Stimulated activated CD4-positive, alpha-beta T cell treated with anti-CD3 and anti-CD28 coated beads, Interleukin-1b, Interleukin-23, amount 100 ng/mL, for 48 hours (primary cell): ENCODE results near the gene ZNF70.
"Not testable (repeated sequence)": the region's sequence is repeated elsewhere in the genome, so short reads cannot be mapped to it uniquely, and the experiment has no call there.

Experiments
- DNase-seq: peaks from one replicate; pipeline ENCODE4 v3.0.0-alpha.2; 2020

The ZNF70 gene

DNA sequence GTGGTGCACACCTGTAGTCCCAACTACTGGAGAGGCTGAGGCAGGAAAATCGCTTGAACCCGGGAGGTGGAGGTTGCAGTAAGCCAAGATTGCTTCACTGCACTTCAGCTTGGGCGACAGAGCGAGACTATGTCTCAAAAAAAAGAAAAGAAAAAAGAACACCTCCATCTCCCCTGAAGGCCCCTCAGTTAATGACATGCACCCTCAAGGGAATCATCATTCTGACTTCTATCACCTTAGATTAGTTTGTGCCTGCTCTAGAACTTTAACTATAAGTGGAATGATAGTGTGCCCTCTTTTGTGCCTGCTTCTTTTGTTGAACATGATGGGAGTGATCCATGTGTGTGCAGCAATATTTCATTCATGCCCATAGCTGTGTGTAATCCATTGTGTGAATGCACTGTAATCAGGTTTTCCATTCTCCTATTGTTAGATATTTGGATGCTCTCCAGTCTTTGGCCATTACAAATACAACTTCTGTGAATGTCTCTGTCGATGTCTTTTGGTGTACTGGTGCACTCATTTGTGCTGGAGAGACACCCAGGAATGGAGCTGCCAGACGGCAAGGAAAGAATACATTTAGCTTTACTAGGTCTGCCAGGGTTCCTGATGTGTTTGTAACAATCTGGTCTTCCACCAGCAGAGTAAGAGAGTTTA lies 4.2 kb upstream of the ZNF70 start:
- DNase-seq: no peak

DNA sequence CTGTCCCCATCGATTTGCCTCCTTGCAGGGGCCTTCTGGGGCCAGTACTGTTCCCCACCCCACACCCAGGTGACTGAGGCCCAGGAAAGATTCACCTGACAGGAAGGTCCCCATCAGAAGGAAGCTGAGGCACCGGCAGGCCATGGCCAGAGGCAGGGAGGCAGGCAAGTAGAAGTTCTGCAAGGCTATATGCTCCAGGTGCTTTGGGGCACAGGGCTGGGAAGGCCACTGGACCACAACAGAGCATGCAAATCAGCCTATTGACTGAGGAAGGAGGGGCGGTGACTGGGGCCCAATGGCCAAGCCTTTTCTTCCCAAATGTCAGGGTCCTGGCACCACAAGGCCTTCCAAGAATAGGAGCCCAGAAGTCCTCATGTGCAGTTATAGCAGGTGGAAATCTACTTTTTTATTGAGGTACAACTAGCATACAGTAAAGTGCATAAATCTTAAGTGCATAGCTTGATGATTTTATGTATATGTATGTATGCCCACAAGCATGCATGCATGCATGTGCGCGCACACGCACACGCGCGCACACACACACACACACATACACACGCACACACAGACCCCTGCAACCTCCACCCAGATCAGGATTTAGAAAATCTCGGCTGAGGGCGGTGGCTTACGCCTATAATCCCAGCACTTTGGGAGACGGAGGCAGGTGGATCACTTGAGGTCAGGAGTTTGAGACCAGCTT lies 3.5 kb upstream of the ZNF70 start, which contains the start of gene VPREB3:
Gene VPREB3 (minus strand): TSS at position 206 of the 700 bp plus-strand sequence. CDS start 62 bp downstream, at position 144.
- DNase-seq: no peak

DNA sequence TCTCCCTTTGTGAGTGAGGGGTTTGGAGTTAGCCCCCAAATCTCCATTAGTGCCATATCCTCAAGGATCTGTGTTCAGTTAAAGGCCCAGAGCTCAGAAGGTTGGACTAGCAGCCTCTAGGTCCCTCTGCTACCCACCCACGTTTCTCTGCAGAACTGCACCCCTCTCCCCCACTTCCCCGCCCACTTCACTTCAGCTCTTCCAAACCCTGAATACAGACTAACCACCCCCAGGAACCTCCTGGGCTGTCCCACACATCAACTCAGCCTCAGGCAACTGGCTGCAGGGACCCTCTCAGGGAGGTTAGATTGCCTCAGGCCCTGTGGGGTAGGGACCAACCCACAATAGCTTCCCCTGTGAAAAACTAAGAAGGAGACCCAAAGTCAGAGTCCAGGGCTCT lies 2.5 kb upstream of the ZNF70 start:
- no peak for DNase-seq

DNA sequence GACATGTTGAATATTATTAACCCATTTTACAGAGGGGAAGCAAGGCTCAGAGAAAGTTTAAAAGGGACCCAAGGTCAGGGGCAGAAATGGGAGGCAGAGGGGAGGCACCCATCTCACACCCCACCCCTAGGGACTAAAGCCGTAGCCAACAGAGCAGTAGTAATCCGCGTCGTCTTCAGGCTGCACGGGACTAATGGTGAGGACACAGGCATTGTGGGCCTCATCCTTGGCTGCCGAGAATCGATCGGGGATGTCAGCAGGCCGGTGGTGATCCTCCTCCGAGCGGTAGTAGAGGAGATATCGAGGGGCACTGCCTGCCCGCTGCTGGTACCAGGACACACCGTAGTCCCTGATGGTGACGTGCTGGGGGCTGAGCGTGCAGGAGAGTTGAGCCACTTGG lies 1.8 kb upstream of the ZNF70 start:
- DNase-seq: no peak

DNA sequence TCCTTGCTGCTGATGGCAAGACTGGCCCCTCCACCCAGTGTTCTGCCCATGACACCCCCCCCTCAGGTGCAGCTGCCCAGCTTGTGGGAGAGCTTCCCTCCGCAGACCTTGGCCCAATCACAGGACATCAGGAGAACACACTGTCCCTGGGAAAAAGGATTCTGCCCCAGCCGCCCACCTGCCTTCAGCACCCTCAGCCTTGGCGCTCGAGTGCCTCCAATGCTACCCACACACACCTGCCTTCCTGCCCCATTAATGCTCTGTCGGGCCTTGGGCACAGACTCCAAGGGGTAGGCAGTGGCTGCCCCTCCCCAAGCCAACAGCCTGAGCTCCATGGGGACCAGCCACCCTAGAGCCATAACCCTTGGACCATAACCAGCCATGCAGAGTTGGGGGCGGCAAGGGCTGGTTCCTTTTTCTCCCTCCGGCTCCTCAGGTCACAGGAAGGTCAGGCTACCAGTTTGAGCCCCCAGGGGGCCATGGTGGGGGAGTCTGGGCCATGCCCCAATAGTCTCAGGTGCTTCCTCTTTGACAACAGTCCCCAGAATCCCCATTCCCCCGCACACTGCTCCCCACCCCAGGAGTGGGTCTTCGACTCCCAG lies 1.3 kb upstream of the ZNF70 start:
- no peak for DNase-seq

DNA sequence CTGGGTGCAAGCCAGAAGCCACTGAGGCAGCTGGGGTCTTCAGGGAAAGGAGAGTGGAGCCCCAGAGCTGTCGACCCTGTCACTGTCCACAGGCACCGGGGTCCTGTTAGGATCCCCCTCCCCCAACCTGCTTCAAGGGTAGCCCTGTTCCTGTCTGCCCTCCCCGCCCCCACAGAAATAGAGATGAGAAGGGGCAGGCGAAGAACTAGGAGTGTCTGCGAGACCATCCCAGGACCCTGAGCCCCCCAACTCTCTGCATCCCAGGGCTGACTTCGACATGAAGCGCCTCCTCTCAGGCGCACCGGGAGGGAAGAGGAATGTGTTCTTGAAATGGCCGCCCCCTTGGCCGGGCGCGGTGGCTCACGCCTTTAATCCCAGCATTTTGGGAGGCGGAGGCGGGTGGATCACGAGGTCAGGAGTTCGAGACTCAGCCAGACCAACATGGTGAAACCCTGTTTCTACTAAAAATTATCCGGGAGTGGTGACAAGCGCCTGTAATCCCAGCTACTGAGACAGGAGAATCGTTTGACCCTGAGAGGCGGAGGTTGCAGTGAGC lies 607 bp upstream of the ZNF70 start:
- no peak for DNase-seq

DNA sequence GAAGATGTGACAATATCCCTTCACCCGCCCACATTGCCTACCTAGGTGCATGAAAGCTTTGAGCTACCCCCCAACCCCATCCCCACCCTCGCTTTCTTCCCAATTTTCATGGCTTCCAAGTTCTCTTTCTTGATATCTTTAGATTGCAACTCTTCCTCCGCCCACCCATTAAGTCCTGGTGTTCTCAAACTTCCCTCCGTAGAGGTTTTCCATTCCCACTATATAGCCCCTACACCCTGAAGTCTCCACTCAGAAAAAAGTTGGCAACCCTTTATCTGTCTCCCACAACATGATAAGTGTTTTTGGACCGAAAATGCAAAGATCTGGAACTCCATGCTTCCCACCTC lies 572 bp downstream of the ZNF70 start:
- DNase-seq: no peak

DNA sequence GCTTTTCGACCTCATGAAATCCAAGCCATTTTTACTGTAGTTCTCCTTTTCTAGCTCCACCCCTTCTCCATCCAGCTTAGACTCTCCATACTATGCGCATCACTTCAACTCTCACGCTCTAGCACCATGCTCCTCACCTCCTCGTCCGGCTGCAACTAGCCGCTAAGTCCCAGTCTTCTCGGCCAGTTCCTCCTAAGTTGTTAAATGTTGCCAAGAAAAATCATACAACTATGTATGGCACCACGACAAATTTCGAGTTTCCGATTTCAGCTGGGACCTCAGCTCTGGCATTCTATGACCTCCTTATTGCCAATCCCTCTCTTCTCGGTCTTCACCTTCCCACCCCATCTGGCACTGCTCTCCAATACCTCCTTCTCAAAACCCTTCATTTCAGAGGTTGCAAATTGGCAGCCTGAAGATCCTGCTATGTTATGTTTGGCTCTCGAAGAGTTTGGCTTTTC lies 1.0 kb downstream of the ZNF70 start:
- no peak for DNase-seq

DNA sequence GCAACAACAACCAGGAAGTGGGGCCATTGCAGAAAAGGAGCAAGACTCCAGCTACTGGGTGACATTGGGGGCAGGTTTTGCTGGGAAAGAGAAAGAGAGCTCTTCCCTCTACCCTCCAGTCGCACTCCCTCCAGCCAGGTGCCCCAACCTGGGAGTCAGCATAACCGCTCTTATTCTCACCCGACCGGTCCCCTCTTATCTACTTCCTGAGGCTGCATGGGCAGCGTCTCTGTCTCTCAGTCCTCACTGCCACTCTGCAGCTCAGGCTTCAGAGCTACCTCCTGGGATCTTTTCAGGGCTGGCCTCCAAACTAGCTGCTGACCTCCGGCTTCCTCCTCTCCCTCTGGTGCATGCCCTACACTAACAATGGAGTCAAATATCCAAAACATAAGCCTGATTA lies 5.1 kb downstream of the ZNF70 start:
- DNase-seq: no peak

DNA sequence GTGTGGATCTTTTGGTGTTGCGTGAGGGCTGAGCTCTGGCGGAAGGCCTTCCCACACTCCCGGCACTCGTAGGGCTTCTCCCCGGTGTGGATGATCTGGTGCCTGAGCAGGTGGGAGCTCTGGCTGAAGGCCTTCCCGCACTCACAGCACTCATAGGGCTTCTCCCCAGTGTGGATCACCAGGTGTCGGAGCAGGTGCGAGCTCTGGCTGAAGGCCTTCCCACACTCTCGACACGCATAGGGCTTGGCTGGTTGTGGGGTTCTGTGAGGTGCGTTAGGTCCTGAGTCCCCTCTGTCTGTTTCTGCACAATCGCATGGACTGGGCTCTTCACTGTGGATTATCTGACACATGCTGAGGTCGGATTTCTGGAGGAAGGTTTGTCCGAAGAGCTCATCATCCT lies 6.4 kb downstream of the ZNF70 start:
- no peak for DNase-seq

DNA sequence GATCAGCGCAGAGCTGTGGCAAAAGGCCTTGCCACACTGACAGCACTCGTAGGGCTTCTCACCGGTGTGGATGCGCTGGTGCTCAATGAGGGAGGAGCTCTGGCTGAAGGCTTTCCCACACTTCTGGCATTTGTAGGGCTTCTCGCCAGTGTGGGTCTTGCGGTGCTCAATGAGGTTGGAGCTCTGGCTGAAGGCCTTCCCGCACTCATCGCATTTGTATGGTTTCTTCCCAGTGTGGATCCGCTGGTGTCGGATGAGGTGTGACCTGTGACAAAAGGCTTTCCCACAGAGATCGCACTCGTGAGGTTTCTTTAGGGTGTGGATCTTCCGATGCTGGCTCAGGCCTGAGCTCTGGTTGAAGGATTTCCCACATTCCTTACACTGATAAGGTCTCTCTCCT lies 6.9 kb downstream of the ZNF70 start:
- DNase-seq: no peak

DNA sequence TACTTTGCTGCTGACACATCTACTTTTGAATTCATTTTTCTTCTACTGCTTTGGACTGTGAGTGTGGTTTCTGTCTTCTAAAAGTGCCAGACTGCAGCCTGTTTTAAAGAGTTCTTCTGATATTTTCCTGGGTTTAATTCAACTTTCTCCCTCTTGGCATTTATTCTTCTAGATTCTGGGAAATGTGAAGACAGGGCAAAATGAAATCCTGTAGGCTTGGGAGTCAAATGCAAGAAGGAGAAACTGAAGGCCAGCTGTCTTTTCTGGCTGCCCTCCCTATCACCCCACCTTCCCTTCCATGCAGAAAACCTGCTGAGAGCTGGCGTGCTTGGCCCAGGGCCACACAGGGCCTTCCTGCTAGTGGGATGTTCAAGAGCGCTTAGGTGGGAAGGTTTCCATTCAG lies 7.6 kb downstream of the ZNF70 start:
- no peak for DNase-seq

DNA sequence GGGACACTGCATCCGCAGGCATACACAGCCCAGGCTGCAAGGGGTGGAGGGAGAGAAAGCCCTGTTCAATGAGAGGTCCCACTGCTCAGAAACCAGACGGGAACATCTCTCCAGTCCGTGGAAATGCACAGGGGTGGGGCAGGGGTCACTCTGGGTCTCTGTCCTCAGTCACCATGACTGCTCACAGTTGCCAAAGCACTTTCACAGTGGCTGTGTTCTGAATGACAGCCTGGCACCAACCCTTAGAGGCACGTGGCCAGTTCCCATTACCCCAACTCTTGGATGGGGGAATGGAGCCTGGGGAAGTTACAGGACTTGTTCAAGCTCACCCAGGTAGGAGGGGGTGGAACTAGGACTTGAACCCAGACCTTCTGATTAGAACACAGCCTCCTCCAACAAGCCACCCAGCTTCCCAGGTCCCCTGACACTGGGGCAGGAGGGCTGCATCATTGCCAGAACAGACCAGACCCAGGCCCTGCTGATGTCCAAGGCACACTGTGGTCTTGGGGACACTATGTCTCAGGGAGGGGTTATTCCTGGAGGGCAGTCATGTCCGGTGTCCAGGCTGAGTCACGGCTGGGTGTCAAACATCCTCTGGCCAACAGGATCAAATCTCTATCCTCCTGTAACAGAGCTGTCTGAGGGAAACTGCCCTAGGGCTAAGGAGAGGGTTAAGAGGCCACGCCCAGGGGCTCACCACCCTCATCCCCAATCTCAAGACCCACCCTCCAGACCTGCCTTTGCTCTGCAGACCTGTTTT lies 8.2 kb downstream of the ZNF70 start:
- no peak for DNase-seq

DNA sequence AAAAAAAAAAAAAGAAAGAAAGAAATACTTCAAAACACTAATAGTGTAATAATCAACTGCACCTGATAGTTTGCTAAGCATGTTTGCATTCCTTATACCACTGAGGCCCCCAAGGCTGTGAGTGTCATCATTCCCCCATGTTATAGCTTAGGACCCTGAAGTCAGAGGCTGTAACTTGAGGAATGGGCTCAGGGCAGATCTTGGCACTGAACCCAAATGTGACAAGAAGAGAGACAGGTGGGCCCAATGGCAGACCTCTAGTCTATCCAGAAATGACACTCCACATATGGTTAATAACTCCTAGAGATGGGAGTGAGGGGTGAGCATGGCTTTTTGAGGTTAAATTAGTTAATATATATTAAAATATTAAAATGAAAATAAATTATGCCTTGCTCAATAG lies 13.2 kb downstream of the ZNF70 start:
- no peak for DNase-seq

DNA sequence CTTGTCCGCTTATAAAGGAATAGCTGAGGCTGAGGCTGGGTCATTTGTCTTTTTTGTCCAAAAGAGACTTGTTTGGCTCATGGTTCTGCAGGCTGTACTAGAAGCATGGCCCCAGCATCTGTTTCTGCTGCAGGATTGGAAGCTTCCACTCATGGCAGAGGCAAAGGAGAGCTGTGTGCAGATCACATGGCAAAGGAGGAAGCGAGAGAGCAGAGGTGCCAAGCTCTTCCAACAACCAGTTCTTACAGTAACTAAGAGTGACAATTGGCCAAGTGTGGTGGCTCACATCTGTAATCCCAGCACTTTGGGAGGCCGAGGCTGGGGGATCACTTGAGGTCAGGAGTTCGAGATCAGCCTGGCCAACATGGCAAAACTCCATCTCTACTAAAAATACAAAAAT lies 22.8 kb downstream of the ZNF70 start:
- not testable (repeated sequence) for DNase-seq

DNA sequence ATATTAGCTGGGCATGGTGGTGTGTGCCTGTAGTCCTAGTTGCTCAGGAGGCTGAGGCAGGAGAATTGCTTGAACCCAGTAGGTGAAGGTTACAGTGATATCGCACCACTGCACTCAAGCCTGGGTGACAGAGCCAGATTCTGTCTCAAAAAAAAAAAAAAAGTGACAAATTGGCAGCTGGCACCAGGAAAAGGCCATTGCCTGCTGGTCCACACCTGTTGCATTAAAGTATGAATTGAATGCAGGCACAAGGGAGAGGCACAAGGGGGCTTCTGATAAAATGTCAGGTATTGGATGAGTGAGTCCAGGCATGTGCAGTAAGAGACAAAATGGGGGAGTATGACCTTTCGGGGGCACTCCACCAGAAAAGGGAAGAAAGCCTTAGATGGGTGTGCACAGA lies 28.2 kb downstream of the ZNF70 start:
- DNase-seq: no peak

DNA sequence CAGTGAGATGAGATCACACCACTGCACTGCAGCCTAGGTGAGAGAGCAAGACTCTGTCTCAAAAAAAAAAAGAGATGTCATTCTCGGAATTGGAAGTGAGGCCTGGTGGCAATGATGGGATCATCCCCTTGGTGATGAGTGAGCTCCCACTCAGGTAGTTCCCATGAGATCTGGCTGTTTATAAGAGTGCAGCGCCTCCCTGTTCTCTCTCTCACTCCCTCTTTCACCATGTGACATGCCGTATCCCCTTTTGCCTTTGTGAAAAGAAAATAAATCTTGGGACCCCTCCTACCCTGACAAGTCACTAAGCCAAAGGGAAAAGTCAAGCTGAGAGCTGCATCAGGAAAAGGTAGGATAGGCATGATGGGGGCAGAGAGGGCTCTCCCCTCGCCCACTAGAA lies 28.8 kb downstream of the ZNF70 start:
- no peak for DNase-seq

DNA sequence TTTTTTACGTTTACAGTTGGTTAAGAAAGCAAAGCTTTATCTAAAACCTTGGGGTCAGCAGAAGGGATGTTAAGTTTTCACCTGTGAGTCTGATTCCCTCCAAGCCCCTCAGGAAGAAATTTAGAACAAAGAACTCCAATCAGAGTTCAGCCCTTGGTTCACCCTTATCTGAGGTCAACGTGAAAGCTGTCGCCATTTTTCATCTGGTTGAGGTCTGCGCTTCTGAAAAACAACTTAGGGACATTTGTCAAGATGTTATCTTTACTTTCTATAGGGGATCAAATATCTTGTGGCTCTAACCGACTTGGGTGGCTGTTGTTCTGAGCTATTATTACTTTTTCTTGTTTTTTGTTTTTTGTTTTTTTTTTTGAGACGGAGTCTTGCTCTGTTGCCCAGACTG lies 30.1 kb downstream of the ZNF70 start:
- DNase-seq: no peak

DNA sequence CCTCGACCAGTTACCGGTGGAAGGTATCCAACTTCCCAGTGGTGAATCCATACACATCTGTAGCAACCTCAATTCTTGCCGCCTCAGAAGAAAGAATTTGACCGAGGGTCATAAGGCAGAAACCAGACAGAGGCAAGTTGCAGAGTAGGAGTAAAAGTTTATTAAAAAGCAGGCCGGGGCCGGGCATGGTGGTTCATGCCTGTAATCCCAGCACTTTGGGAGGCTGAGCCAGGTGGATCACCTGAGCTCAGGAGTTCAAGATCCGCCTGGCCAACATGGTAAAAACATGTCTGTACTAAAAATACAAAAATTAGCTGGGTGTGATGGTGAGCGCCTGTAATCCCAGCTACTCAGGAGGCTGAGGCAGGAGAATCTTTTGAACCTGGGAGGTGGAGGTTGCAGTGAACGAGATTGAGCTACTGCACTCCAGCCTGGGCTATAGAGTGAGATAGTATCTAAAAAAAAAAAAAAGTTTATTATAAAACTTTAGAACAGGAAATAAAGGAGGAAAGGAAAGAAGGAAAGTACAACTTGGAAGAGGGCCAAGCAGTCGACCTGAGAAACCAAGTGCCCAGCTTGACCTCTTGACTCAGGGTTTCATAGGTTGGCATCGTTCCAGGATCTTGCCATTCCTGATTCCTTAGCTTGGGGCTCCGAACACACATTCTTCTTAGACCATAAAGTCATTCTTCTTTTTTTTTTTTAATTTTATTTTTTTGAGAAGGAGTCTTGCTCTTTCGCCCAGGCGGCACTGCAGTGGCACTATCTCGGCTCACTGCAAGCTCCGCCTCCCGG lies 32.3 kb downstream of the ZNF70 start:
- DNase-seq: no peak

DNA sequence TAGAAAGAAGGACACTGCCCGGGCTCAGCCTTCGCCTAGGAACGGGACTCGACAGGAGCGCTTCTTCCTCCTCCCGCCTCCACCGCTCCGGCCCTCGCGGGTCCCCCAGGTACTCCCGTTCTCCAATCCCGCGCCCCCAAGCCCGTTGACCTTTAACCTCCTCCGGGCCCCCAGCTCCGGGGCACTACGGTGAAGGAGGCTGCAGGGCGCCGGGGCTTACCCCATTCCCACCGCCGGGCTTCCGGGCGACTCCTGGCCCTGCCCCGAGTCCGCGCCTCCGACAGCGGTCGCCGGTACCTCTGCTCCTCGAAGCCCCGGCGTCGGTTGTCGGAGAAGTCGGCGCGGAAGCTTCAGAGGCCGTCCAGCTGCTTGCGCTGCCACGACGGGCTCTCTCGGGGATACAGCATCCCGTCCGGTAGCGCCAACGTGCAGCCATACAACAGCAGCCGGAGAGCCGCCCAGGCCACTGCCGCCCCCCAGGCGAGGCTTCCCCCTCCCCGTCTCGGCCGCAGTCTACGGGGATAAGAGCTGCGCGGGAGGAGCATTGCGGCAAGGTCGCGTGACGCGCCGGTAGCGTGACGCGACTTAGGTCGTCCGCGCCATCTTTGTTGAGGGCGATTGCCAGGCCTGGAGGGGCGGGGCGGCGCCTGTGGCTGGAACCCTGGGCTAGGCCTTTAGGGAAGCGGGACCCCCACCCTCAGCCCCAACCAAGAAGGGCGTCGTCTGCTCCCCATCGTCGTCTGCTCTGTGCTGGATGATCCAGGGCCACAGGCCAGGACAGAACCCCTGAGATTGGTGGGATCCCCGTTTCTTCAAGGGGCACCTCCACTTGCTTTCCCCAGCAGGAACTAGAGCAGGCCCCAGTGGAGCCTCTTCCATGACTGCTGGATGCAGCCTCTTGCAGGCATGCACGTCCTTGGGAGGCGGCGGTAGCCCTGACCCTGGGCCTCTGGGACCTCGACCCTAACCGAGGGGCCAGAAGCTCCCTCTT lies 33.8 kb downstream of the ZNF70 start:
- peak; percentile 82 for DNase-seq

DNA sequence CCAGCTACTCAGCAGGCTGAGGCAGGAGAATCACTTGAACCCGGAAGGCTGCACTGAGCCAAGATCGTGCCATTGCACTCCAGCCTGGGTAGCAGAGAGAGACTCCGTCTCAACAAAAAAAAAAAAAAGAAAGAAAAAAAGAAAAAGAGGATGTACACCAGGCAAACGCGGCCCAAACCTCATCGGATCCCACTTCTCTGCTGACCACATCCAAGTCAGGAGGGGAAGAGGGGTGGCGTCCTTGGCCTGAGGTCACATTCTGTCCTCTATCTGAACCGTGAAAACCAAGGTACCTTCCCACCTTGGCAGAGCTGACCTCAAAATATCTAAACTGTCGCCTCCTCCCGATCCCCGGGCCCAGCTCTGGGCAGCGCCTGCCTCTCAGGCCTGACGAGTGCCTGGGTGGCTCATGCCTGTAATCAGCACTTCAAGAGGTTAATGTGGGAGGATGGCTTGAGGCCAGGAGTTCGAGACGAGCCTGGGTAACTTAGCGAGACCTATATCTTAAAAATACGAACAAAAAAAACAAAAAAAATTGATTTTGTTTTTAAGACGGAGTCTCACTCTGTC lies 35.0 kb downstream of the ZNF70 start:
- no peak for DNase-seq
